HepG2 (cell line): ENCODE data around the gene CTNNA1. TPM values are rescaled to one million over a fixed set of nuclear protein-coding genes. Genes with fewer than 3 reads are reported as not detected.

Experiments used
- ATAC-seq: fragments of 200-7000 bp; cut with Tn5 transposase; 3 replicates; pipeline ENCODE4 v1.9.1; 2020; ENCODE audit warnings: mild to moderate bottlenecking, moderate library complexity
- BruUV-seq: library from RNA; stranded (reverse); fragments of 400-500 nt; replicated peaks from 2 replicates; lab custom pipeline; 2021; lab: Mats Ljungman, UMichigan
- CTCF ChIA-PET: fragments of 300-600 bp; formaldehyde crosslinking; extraction: SDS; loops from one replicate; lab custom pipeline; 2021; ENCODE audit warnings: low total read pairs, inconsistent platforms, low intra/inter-chr PET ratio; lab: Yijun Ruan, JAX
- POLR2A ChIA-PET: fragments of 350-600 bp; sonication (Branson Sonifier 250); formaldehyde crosslinking; loops from one replicate; lab custom pipeline; 2020; ENCODE audit warnings: antibody characterized with exemption, inconsistent platforms; lab: Yijun Ruan, JAX
- DNase-seq: peaks from one replicate; pipeline ENCODE4 v3.0.0-alpha.2; 2015; ENCODE audit warnings: low spot score
- FAIRE-seq: peaks from 3 replicates; lab custom pipeline; 2011; peaks lifted over from hg19 to GRCh38; lab: Jason Lieb, UNC
- H2AFZ ChIP-seq: one replicate; pipeline ENCODE4 v1.6.1; 2011; ENCODE audit warnings: low read length, inconsistent platforms
- H3K27ac ChIP-seq: fragments of 300-600 bp; 3 replicates; pipeline ENCODE4 v1.8.0; 2011; ENCODE audit warnings: mixed run types, mild to moderate bottlenecking, mixed read lengths, low read length, inconsistent platforms; ENCODE audit not compliant: insufficient read depth; ENCODE audit errors: extremely low read length
- H3K27me3 ChIP-seq, 2 experiments: fragments of 200-600 bp in 1 of 2; 2 replicates in 1 of 2; 3 replicates in 1 of 2; pipeline versions ENCODE4 v1.6.0 to v1.8.0; 2011; ENCODE audit warnings: low read length in 2 of 2, mild to moderate bottlenecking in 2 of 2, moderate library complexity in 2 of 2, inconsistent platforms in 1 of 2; ENCODE audit not compliant: insufficient read depth in 2 of 2, control insufficient read depth in 1 of 2
- H3K36me3 ChIP-seq, 2 experiments: fragments of 200-600 bp in 1 of 2; replicated peaks in 1 of 2; 2 replicates in 1 of 2; 3 replicates in 1 of 2; pipeline versions ENCODE4 v1.5.1 to v1.8.0; 2011; ENCODE audit warnings: low read length in 2 of 2, inconsistent platforms in 1 of 2; ENCODE audit not compliant: insufficient read depth in 2 of 2, control insufficient read depth in 1 of 2
- H3K4me1 ChIP-seq: 2 replicates; pipeline ENCODE4 v1.5.1; 2012; ENCODE audit warnings: low read length, inconsistent platforms; ENCODE audit not compliant: insufficient read depth
- H3K4me2 ChIP-seq: 2 replicates; pipeline ENCODE4 v1.6.0; 2011; ENCODE audit warnings: low read depth, low read length, inconsistent platforms
- H3K4me3 ChIP-seq, 3 experiments: fragments of 200-600 bp in 1 of 3; sonication (generic), shearing (Covaris generic) in 1 of 3; replicated peaks in 1 of 3; 2 replicates each; pipeline ENCODE4 v1.5.1; 2011 to 2016; ENCODE audit warnings: low read length in 3 of 3, inconsistent platforms in 2 of 3, low read depth in 2 of 3, mild to moderate bottlenecking in 2 of 3, control low read depth in 1 of 3, mixed read lengths in 1 of 3; ENCODE audit not compliant: insufficient read depth in 1 of 3
- H3K79me2 ChIP-seq: one replicate; pipeline ENCODE4 v1.6.1; 2011; ENCODE audit warnings: low read length, inconsistent platforms; ENCODE audit not compliant: insufficient read depth
- H3K9ac ChIP-seq: 2 replicates; pipeline ENCODE4 v1.6.0; 2011; ENCODE audit warnings: mild to moderate bottlenecking, low read depth, low read length, inconsistent platforms; ENCODE audit not compliant: insufficient read depth
- H3K9me3 ChIP-seq: 2 replicates; pipeline ENCODE4 v1.5.1; 2012; ENCODE audit warnings: mild to moderate bottlenecking, low read length
- H4K20me1 ChIP-seq: 2 replicates; pipeline ENCODE4 v1.6.0; 2011; ENCODE audit warnings: inconsistent platforms, mild to moderate bottlenecking, low read length, moderate library complexity; ENCODE audit not compliant: insufficient read depth
- AGO2 ChIP-seq: fragments of 200-400 bp; formaldehyde crosslinking; optimal IDR thresholded peaks from 2 replicates; pipeline ENCODE3; 2017; ENCODE audit warnings: mild to moderate bottlenecking, low read depth, low read length, moderate library complexity
- KDM2A ChIP-seq: sonication (generic); formaldehyde crosslinking; IDR thresholded peaks from 2 replicates; pipeline ENCODE4 v1.4.0; 2020; ENCODE audit warnings: low read depth, missing genetic modification reagents, borderline replicate concordance
- MED1 ChIP-seq: sonication (generic); formaldehyde crosslinking; IDR thresholded peaks from 2 replicates; pipeline ENCODE4 v1.4.0; 2020; ENCODE audit warnings: missing genetic modification reagents
- POLR2A ChIP-seq, 2 experiments: IDR thresholded peaks; 2 replicates each; pipeline ENCODE4 v1.6.1; 2011; ENCODE audit warnings: low read depth in 2 of 2, low read length in 2 of 2, mild to moderate bottlenecking in 1 of 2, moderate library complexity in 1 of 2; ENCODE audit not compliant: insufficient read depth in 1 of 2
- RBM22 ChIP-seq: fragments of 200-400 bp; formaldehyde crosslinking; optimal IDR thresholded peaks from 2 replicates; pipeline ENCODE3; 2017; ENCODE audit warnings: mild to moderate bottlenecking, low read length, moderate library complexity
- TEAD3 ChIP-seq: optimal IDR thresholded peaks from 2 replicates; pipeline ENCODE3; 2016; ENCODE audit warnings: borderline replicate concordance
- XBP1 ChIP-seq: sonication (generic); formaldehyde crosslinking; IDR thresholded peaks from 2 replicates; pipeline ENCODE4 v1.5.0; 2020; ENCODE audit warnings: missing genetic modification reagents
- ZNF101 ChIP-seq: sonication (generic); formaldehyde crosslinking; IDR thresholded peaks from 2 replicates; pipeline ENCODE4 v1.4.0; 2020; ENCODE audit warnings: mild to moderate bottlenecking, low read depth, missing genetic modification reagents, borderline replicate concordance
- WGBS: methylation state at CpG from one replicate; pipeline ENCODE4 v1.1.6; 2017; ENCODE audit warnings: low lambda C conversion rate; 5-methylcytosine and 5-hydroxymethylcytosine counted together
- in situ Hi-C: cut with HindIII; loops from 2 replicates; pipeline ENCODE4 v1.10.0; 2017; ENCODE audit warnings: low pct_unique_long_range_greater_than_20kb; ENCODE audit not compliant: extremely low pct_ligation_motif_present
- intact Hi-C: fragments of 100-400 bp; cut with micrococcal nuclease; formaldehyde crosslinking; loops from one replicate; pipeline ENCODE4 v1.10.0; 2022; ENCODE audit not compliant: unreplicated experiment
- polyA plus RNA-seq, 8 experiments: library from polyadenylated mRNA; depleted of rRNA in 3 of 8; stranded (reverse) in 7 of 8; unstranded in 1 of 8; fragments of >200 nt; fragmentation: Illumina TruSeq in 4 of 8; extraction: Trizol in 4 of 8; gene quantifications; 2 replicates each; pipeline versions ENCODE4 v1.2.1 to v1.2.3, GENCODE V29; 2011 to 2016; ENCODE audit warnings: low read depth in 4 of 8, missing spikeins in 1 of 8, mixed read lengths in 1 of 8; ENCODE audit not compliant: insufficient read depth in 1 of 8
- total RNA-seq, 5 experiments: library from RNA; depleted of rRNA; stranded (reverse); fragments of >200 nt; fragmentation: Illumina TruSeq; extraction: Trizol; gene quantifications; 2 replicates each; pipeline ENCODE4 v1.2.3, GENCODE V29; 2016; ENCODE audit warnings: low read depth in 1 of 5
- TF ChIP-seq, protein P1 (sequence below): sonication (generic); formaldehyde crosslinking; IDR thresholded peaks from 2 replicates; pipeline ENCODE4 v1.4.0; 2020; ENCODE audit warnings: missing genetic modification reagents
- TF ChIP-seq, protein P2 (sequence below): sonication (generic); formaldehyde crosslinking; IDR thresholded peaks from 2 replicates; pipeline ENCODE4 v1.8.0; 2022; ENCODE audit warnings: mild to moderate bottlenecking, missing genetic modification reagents, moderate library complexity

The CTNNA1 gene
- total and polyA plus RNA-seq, 2 of the 13 experiments (the other 11 are each of a cell fraction or from before 2014, with no cell fraction given), result 66.8 to 162 TPM

GRCh38 chr5:138935466-138935865 lies 182.2 kb downstream of the CTNNA1 start:
- Histone ChIP-seq H3K27me3 (no peaks in the 10 kb centered on the region), H3K9me3 (no peaks in the 10 kb centered on the region), H4K20me1 (no peaks in the 10 kb centered on the region; the same call in 1 of the 2 replicates), H2AFZ (no peak overlapping the region), H3K9ac (no peak overlapping the region), H3K4me2 (no peak overlapping the region), H3K27ac (no peak overlapping the region), H3K4me3 (no peak overlapping the region), H3K79me2 (no peaks in the 10 kb centered on the region), H3K36me3 (peaks cover 28 to 51% of the 10 kb centered on the region in 2 experiments), H3K4me1 (no peaks in the 10 kb centered on the region)
- DNase-seq (no peak), FAIRE-seq (no peak), ATAC-seq (no peak)
- intact Hi-C loops, result no loop called here
- in situ Hi-C loops, result no loop called here
- WGBS, result 98% methylated on average over 10 of the region's 10 CpGs
- CTCF ChIA-PET, result no interaction called here
- POLR2A ChIA-PET, result no interaction called here
- BruUV-seq, result no TSS peak
- TF ChIP-seq POLR2A (IDR thresholded peaks at IDR 0.05; ENCODE audit: insufficient read depth in 1 of 2, low read depth in 2 of 2, low read length in 2 of 2) (peak in 1 of 2 experiments; percentile 10; a peak in 1 of 4 replicates), XBP1 (no peak), MED1 (no peak)
- TF ChIP-seq, protein P1, sequence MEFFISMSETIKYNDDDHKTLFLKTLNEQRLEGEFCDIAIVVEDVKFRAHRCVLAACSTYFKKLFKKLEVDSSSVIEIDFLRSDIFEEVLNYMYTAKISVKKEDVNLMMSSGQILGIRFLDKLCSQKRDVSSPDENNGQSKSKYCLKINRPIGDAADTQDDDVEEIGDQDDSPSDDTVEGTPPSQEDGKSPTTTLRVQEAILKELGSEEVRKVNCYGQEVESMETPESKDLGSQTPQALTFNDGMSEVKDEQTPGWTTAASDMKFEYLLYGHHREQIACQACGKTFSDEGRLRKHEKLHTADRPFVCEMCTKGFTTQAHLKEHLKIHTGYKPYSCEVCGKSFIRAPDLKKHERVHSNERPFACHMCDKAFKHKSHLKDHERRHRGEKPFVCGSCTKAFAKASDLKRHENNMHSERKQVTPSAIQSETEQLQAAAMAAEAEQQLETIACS, result no peak

- no peak overlapping the region for H2AFZ ChIP-seq
- intact Hi-C loops (no loop called here), in situ Hi-C loops (no loop called here)
- H4K20me1 ChIP-seq, result no peaks in the 10 kb centered on the region; the same call in 1 of the 2 replicates
- no peak overlapping the region for H3K9ac ChIP-seq
- no TSS peak for BruUV-seq
- H3K79me2 ChIP-seq, result no peaks in the 10 kb centered on the region
- H3K27ac ChIP-seq, result no peak overlapping the region
- H3K9me3 ChIP-seq, result no peaks in the 10 kb centered on the region
- H3K4me2 ChIP-seq, result no peak overlapping the region
- ChIA-PET CTCF (no interaction called here), POLR2A (no interaction called here)
- no peaks in the 10 kb centered on the region for H3K4me1 ChIP-seq
- FAIRE-seq (no peak), DNase-seq (no peak), ATAC-seq (peak; percentile 7; the same call in 2 of the 3 replicates)
- peaks cover 19 to 42% of the 10 kb centered on the region in 2 experiments for H3K36me3 ChIP-seq
- H3K27me3 ChIP-seq, result no peaks in the 10 kb centered on the region
- 95% methylated on average over 16 of the region's 22 CpGs for WGBS
- H3K4me3 ChIP-seq, result no peak overlapping the region
- TF ChIP-seq RBM22, result peak; percentile 81
- peak; percentile 74 for TF ChIP-seq AGO2
- 0 out of 2 replicates have a peak, but pooled peaks have one; percentile 20 for TF ChIP-seq KDM2A (CRISPR knock-in tag)
- TF ChIP-seq ZNF101 (CRISPR knock-in tag), result no peak
- TF ChIP-seq, protein P2, sequence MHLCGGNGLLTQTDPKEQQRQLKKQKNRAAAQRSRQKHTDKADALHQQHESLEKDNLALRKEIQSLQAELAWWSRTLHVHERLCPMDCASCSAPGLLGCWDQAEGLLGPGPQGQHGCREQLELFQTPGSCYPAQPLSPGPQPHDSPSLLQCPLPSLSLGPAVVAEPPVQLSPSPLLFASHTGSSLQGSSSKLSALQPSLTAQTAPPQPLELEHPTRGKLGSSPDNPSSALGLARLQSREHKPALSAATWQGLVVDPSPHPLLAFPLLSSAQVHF (CRISPR knock-in tag), result no peak
- no peak for TF ChIP-seq TEAD3
Observed at GRCh38 chr5:138936225-138936967, 183.2 kb downstream of the CTNNA1 start.
